Adrenal gland (tissue), 12 donors: ENCODE results near the gene ZNF236. TPM values are rescaled to one million over a fixed set of nuclear protein-coding genes. Genes with fewer than 3 reads are reported as not detected.

Experiments used
- DNase-seq, 7 donors: peaks; one replicate each; pipeline ENCODE4 v3.0.0-alpha.2; 2019 to 2020
- H3K27ac ChIP-seq, 5 donors: fragments of 200-600 bp; sonication (generic) in 4 of 5; 1 replicate in 3 of 5; 2 replicates in 2 of 5; pipeline versions ENCODE4 v1.5.1 to v1.8.0; 2016 to 2020; ENCODE audit warnings: mild to moderate bottlenecking in 1 of 5
- H3K27me3 ChIP-seq: fragments of 200-600 bp; 2 replicates; pipeline ENCODE4 v1.8.0; 2021
- H3K36me3 ChIP-seq, 2 donors: fragments of 200-600 bp; replicated peaks in 1 of 2; 1 replicate in 1 of 2; 2 replicates in 1 of 2; pipeline versions ENCODE4 v1.5.1 to v1.8.0; 2018 to 2022
- H3K4me1 ChIP-seq, 2 donors: fragments of 200-600 bp; replicated peaks in 1 of 2; 1 replicate in 1 of 2; 2 replicates in 1 of 2; pipeline versions ENCODE4 v1.5.1 to v1.8.0; 2018 to 2021
- H3K4me3 ChIP-seq, 4 donors: fragments of 200-600 bp; sonication (generic) in 3 of 4; one replicate each; pipeline ENCODE4 v1.5.1; 2016 to 2018
- H3K9me3 ChIP-seq, 3 donors: fragments of 200-600 bp; sonication (generic) in 1 of 3; replicated peaks in 1 of 3; 1 replicate in 2 of 3; 2 replicates in 1 of 3; pipeline versions ENCODE4 v1.5.1 to v1.8.0; 2016 to 2021
- POLR2A ChIP-seq, 2 donors: fragments of 450-650 bp; IDR thresholded peaks; one replicate each; pipeline ENCODE4 v1.6.1; 2017; ENCODE audit warnings: antibody characterized with exemption in 2 of 2, mild to moderate bottlenecking in 2 of 2, moderate library complexity in 1 of 2
- WGBS, 4 donors: extraction: QIAGEN DNeasy Blood & Tissue Kit in 2 of 4; methylation state at CpG; one replicate each; pipeline versions ENCODE4 v1.1.5 to v1.1.7; 2013 to 2017; 5-methylcytosine and 5-hydroxymethylcytosine counted together
- intact Hi-C, 2 donors: fragments of 100-400 bp; cut with DNase I; formaldehyde crosslinking; loops; one replicate each; pipeline versions ENCODE4 v1.14.1 to v1.15.0; 2022 to 2023
- polyA plus RNA-seq, 3 donors: library from polyadenylated mRNA; stranded (reverse); fragments of 200-250 nt in 2 of 3; fragments of 350-450 nt in 1 of 3; fragmentation: Illumina TruSeq in 1 of 3; extraction: RNeasy Lipid Tissue Mini Kit (QIAGEN cat#74804) in 1 of 3; gene quantifications; one replicate each; pipeline ENCODE4 v1.2.3, GENCODE V29; 2013 to 2014
- total RNA-seq, 9 donors: library from RNA; depleted of rRNA in 4 of 9; stranded (reverse); fragments of >200 nt in 4 of 9; fragments of 120-200 nt in 1 of 9; fragmentation: NEBNext Ultra II Directional in 1 of 9; extraction: Animal tissue kit (Norgen Biotek cat#: 25700) in 1 of 9; gene quantifications; one replicate each; pipeline versions ENCODE4 v1.1.0 to v1.2.4, GENCODE V29; 2013 to 2023
- TF ChIP-seq, protein P1 (sequence below), 6 experiments: fragments of 450-650 bp in 4 of 6; fragments of 200-600 bp in 2 of 6; sonication (generic) in 1 of 6; IDR thresholded peaks; 1 replicate in 5 of 6; 2 replicates in 1 of 6; pipeline versions ENCODE4 v1.5.1 to v1.8.0; 2016 to 2021; ENCODE audit warnings: antibody characterized with exemption in 6 of 6, mild to moderate bottlenecking in 2 of 6, moderate library complexity in 1 of 6
- donor health status: healthy with polysubstance abuse.
- donor health status: Bipolar disorder and iron deficiency.
- donor health status: DM: yes; HTN: yes; CAD: no.
- donor health status: DM: no; HTN: no; CAD: no.
- donor health status: DM: no; HTN: no; CAD: no.
- donor health status: DM: yes; HTN: yes; CAD: no.

ZNF236 gene
- total and polyA plus RNA-seq, 12 donors: 2.7 to 35.2 (median 8.1) TPM

DNA sequence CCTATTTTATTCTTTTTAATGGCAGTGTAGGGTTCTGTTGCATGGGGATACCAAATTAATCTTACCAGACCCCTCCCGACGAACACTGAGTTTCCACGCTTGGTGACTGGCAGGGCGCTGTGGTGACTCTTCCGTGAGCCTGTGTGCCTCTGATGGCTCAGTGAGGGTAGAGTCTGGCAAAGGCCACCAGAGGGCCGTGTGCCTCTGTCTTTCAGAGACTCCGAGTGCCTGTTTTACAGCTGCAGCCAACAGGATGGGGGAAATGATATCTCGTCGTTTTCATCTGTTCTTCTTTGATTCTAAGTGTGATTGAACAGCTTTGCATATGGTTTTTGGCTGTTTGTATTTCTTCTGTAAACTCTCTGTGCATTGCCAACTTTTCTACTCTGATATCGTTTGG, 99.8 kb downstream of the ZNF236 start:
- no peaks in the 10 kb centered on the region for H3K9me3 ChIP-seq
- H3K4me3 ChIP-seq: no peak overlapping the region
- no peak overlapping the region for H3K27ac ChIP-seq
- DNase-seq: peak; percentile 41 to 81 (median 57)
- peaks cover 0 to 44% of the 10 kb centered on the region in 2 donors for H3K36me3 ChIP-seq
- no peaks in the 10 kb centered on the region for H3K4me1 ChIP-seq
- TF ChIP-seq POLR2A (IDR thresholded peaks at IDR 0.05): no peak
- TF ChIP-seq, protein P1, sequence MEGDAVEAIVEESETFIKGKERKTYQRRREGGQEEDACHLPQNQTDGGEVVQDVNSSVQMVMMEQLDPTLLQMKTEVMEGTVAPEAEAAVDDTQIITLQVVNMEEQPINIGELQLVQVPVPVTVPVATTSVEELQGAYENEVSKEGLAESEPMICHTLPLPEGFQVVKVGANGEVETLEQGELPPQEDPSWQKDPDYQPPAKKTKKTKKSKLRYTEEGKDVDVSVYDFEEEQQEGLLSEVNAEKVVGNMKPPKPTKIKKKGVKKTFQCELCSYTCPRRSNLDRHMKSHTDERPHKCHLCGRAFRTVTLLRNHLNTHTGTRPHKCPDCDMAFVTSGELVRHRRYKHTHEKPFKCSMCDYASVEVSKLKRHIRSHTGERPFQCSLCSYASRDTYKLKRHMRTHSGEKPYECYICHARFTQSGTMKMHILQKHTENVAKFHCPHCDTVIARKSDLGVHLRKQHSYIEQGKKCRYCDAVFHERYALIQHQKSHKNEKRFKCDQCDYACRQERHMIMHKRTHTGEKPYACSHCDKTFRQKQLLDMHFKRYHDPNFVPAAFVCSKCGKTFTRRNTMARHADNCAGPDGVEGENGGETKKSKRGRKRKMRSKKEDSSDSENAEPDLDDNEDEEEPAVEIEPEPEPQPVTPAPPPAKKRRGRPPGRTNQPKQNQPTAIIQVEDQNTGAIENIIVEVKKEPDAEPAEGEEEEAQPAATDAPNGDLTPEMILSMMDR (IDR thresholded peaks at IDR 0.05): peak; percentile 29 to 69 (median 56)
- 28 to 36% (median 33%) methylated on average over 10 of the region's 10 CpGs for WGBS, 4 donors
- no peaks in the 10 kb centered on the region for H3K27me3 ChIP-seq
- intact Hi-C loops: no loop called here

DNA sequence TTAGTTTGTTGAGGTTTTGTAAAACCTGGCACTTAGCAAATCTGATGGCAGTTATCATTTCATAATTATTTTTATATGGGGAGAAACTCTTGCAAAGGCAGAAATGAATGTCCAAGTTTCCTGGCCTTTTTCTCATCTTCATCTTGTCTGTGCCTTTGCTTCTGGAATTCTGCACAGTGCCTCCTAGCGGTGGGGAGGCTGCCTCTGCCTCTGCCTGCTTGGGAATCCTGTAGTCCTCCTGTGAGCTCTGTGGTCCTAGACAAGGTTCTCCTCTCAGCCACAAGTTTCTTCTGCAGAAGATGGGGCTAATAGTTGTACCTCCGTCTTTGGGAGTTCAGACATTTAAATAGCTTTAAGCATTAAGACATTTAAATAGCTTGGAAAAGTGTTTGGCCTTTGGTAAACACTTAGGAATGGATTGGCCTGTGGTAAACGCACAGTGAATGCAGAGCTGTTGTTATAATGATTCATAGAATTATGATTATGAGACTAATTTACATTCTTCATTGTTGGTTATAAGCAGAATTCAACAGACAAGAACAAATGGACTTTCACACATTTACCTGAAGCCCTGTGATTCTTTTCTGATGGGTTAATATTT, 101.2 kb downstream of the ZNF236 start:
- Histone ChIP-seq H3K27me3 (no peaks in the 10 kb centered on the region), H3K4me1 (no peaks in the 10 kb centered on the region), H3K4me3 (no peak overlapping the region), H3K27ac (no peak overlapping the region), H3K9me3 (no peaks in the 10 kb centered on the region), H3K36me3 (peaks cover 0 to 51% of the 10 kb centered on the region in 2 donors)
- no peak for TF ChIP-seq POLR2A (IDR thresholded peaks at IDR 0.05)
- TF ChIP-seq, protein P1 (IDR thresholded peaks at IDR 0.05): peak in 3 of 6 experiments; percentile 14 to 27 (median 19)
- intact Hi-C loops: no loop called here
- WGBS, 4 donors: 77 to 84% (median 82%) methylated on average over 3 of the region's 3 CpGs
- no peak for DNase-seq

DNA sequence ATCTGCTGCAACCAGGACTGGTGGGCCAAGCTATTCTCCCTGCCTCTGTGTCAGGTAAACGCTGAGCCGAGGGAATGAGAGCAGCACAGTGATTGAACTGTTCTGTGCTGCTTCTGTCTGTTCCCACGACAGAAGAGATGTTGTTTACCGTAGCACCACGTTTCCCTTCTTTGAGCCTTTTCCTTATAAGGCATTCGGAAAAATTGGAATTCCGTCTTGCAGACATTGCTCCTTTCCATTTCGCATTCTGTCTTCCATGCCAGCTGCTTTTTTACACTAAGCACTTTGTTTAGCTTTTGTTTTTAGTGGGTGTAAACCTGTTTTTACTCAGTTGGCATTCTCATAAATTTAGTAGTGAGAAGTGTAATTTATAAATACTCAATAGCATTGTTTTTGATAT, 103.1 kb downstream of the ZNF236 start:
- Histone ChIP-seq H3K27me3 (no peaks in the 10 kb centered on the region), H3K9me3 (no peaks in the 10 kb centered on the region), H3K36me3 (peaks cover 0 to 42% of the 10 kb centered on the region in 2 donors), H3K4me1 (no peaks in the 10 kb centered on the region), H3K4me3 (no peak overlapping the region), H3K27ac (no peak overlapping the region)
- TF ChIP-seq, protein P1 (IDR thresholded peaks at IDR 0.05): no peak
- no peak for TF ChIP-seq POLR2A (IDR thresholded peaks at IDR 0.05)
- 90 to 96% (median 93%) methylated on average over 8 of the region's 8 CpGs for WGBS, 4 donors
- intact Hi-C loops: no loop called here
- no peak for DNase-seq

DNA sequence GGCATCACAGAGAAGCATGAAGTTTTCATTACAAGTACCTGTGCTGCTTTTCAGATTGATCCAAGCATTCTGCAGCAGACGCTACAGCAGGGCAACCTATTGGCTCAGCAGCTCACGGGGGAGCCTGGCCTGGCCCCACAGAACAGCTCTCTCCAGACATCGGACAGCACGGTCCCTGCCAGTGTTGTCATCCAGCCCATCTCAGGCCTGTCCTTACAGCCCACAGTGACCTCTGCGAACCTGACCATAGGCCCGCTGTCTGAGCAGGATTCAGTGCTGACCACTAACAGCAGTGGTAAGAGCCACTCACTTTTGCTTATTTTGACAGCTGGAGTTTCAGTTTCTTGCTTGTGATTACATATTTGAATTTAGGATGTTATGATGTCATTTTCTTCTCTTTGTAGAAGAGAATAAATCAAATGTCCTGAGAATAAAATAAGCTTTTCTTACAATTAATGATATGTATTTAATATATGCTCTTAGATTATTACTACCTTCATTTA, 104.9 kb downstream of the ZNF236 start:
- intact Hi-C loops: no loop called here
- WGBS, 4 donors: 77 to 98% (median 94%) methylated on average over 3 to 6 of the region's 6 CpGs
- Histone ChIP-seq H3K36me3 (peaks cover 0 to 40% of the 10 kb centered on the region in 2 donors), H3K4me3 (no peak overlapping the region), H3K27ac (no peak overlapping the region), H3K27me3 (no peaks in the 10 kb centered on the region), H3K4me1 (no peaks in the 10 kb centered on the region), H3K9me3 (no peaks in the 10 kb centered on the region)
- TF ChIP-seq POLR2A (IDR thresholded peaks at IDR 0.05): no peak
- TF ChIP-seq, protein P1 (IDR thresholded peaks at IDR 0.05): no peak
- DNase-seq: no peak
